GM23338 (cell line): ENCODE results near the gene CUEDC2. TPM values are rescaled to one million over a fixed set of nuclear protein-coding genes. Genes with fewer than 3 reads are reported as not detected.

Experiments used
- ATAC-seq: fragments of 200-7000 bp; cut with Tn5 transposase; 3 replicates; pipeline ENCODE4 v1.9.1; 2020
- DNase-seq: peaks from one replicate; pipeline ENCODE4 v3.0.0-alpha.2; 2015; ENCODE audit warnings: low spot score
- H2AFZ ChIP-seq: fragments of 200-600 bp; sonication (generic); 2 replicates; pipeline ENCODE4 v1.8.0; 2016; ENCODE audit warnings: antibody characterized with exemption, mild to moderate bottlenecking, moderate library complexity
- H3F3A ChIP-seq: fragments of 200-600 bp; sonication (generic); replicated peaks from 2 replicates; pipeline ENCODE4 v1.8.0; 2017; ENCODE audit warnings: antibody characterized with exemption, mixed run types, low read depth
- H3K27ac ChIP-seq: fragments of 200-600 bp; sonication (generic); 2 replicates; pipeline ENCODE4 v1.6.1; 2016; ENCODE audit warnings: low read depth
- H3K27me3 ChIP-seq: fragments of 200-600 bp; sonication (generic); 2 replicates; pipeline ENCODE4 v1.8.0; 2016; ENCODE audit warnings: mild to moderate bottlenecking, mixed run types, moderate library complexity; ENCODE audit not compliant: insufficient read depth
- H3K36me3 ChIP-seq: fragments of 200-600 bp; sonication (generic); 2 replicates; pipeline ENCODE4 v1.8.0; 2016; ENCODE audit warnings: mild to moderate bottlenecking; ENCODE audit not compliant: insufficient read depth
- H3K4me1 ChIP-seq: fragments of 200-600 bp; sonication (generic); 2 replicates; pipeline ENCODE4 v1.8.0; 2016; ENCODE audit warnings: mild to moderate bottlenecking, moderate library complexity; ENCODE audit not compliant: insufficient read depth
- H3K4me2 ChIP-seq: fragments of 200-600 bp; sonication (generic); 2 replicates; pipeline ENCODE4 v1.7.1; 2017; ENCODE audit warnings: mixed run types
- H3K4me3 ChIP-seq: fragments of 200-600 bp; sonication (generic); 2 replicates; pipeline ENCODE4 v1.6.1; 2016; ENCODE audit warnings: mixed run types
- H3K79me2 ChIP-seq: fragments of 200-600 bp; sonication (generic); replicated peaks from 2 replicates; pipeline ENCODE4 v1.8.0; 2017; ENCODE audit warnings: mild to moderate bottlenecking; ENCODE audit not compliant: insufficient read depth
- H3K9me2 ChIP-seq: fragments of 200-600 bp; sonication (generic); 2 replicates; pipeline ENCODE4 v1.8.0; 2017; ENCODE audit not compliant: insufficient read depth
- H4K20me1 ChIP-seq: fragments of 200-600 bp; sonication (generic); replicated peaks from 2 replicates; pipeline ENCODE4 v1.8.0; 2017; ENCODE audit warnings: mild to moderate bottlenecking; ENCODE audit not compliant: insufficient read depth
- H3K27ac Mint-ChIP-seq: 2 replicates; pipeline ENCODE4 v1.8.0; 2020; ENCODE audit warnings: inconsistent platforms, mild to moderate bottlenecking, moderate library complexity, mixed read lengths
- H3K27me3 Mint-ChIP-seq: 3 replicates; pipeline ENCODE4 v1.8.0; 2022; ENCODE audit warnings: low read depth, mild to moderate bottlenecking, moderate library complexity, mixed read lengths, inconsistent platforms; ENCODE audit not compliant: insufficient read depth, poor library complexity
- H3K36me3 Mint-ChIP-seq: 3 replicates; pipeline ENCODE4 v1.8.0; 2021; ENCODE audit warnings: low read depth, mild to moderate bottlenecking, inconsistent platforms, moderate library complexity, mixed read lengths
- H3K4me1 Mint-ChIP-seq: 3 replicates; pipeline ENCODE4 v1.8.0; 2020; ENCODE audit warnings: mild to moderate bottlenecking, inconsistent platforms, mixed read lengths
- H3K4me3 Mint-ChIP-seq: 3 replicates; pipeline ENCODE4 v1.8.0; 2021; ENCODE audit warnings: moderate library complexity, mild to moderate bottlenecking, inconsistent platforms, mixed read lengths
- H3K9me3 Mint-ChIP-seq: 3 replicates; pipeline ENCODE4 v1.8.0; 2020; ENCODE audit warnings: moderate library complexity, mild to moderate bottlenecking, inconsistent platforms, mixed read lengths
- CTCF ChIP-seq, 2 experiments: fragments of 200-600 bp in 1 of 2; sonication (generic) in 1 of 2; conservative IDR thresholded peaks; 2 replicates each; pipeline versions ENCODE4 v1.5.1 to v1.6.1; 2016 to 2017; ENCODE audit warnings: antibody characterized with exemption in 2 of 2, low read depth in 2 of 2, mild to moderate bottlenecking in 2 of 2, moderate library complexity in 1 of 2
- EZH2phosphoT487 ChIP-seq: fragments of 200-600 bp; sonication (generic); IDR thresholded peaks from one replicate; pipeline ENCODE4 v1.8.1; 2018; ENCODE audit warnings: antibody characterized with exemption; ENCODE audit not compliant: unreplicated experiment
- POLR2AphosphoS5 ChIP-seq: IDR thresholded peaks from 2 replicates; pipeline ENCODE4 v1.6.1; 2016; ENCODE audit warnings: antibody characterized with exemption, low read depth
- ZNF331 ChIP-seq: fragments of 250-450 bp; sonication (Bioruptor Pico); IDR thresholded peaks from 2 replicates; pipeline ENCODE4 v1.5.0; 2020; ENCODE audit warnings: low read depth, mild to moderate bottlenecking, moderate library complexity
- ZNF462 ChIP-seq: fragments of 250-450 bp; sonication (Bioruptor Pico); IDR thresholded peaks from 2 replicates; pipeline ENCODE4 v1.5.0; 2020; ENCODE audit warnings: mild to moderate bottlenecking, moderate library complexity
- polyA plus RNA-seq: library from polyadenylated mRNA; unstranded; fragments of >200 nt; fragmentation: Nextera tagmentation; extraction: Ambion mirVana; gene quantifications from 2 replicates; pipeline ENCODE4 v1.2.1, GENCODE V29; 2016
- total RNA-seq: library from RNA; depleted of rRNA; stranded (reverse); fragments of >200 nt; shearing (Covaris generic); gene quantifications from 2 replicates; pipeline ENCODE4 v1.2.3, GENCODE V29; 2014

Gene CUEDC2
- total and polyA plus RNA-seq, 2 experiments from 2014 or later: 39.2 to 47.3 TPM

- TF ChIP-seq ZNF462: no peak
- TF ChIP-seq EZH2phosphoT487: no peak
Observed at GRCh38 chr10:102402512-102402896, 29.9 kb downstream of the CUEDC2 start (continued).

GRCh38 chr10:102401735-102402511, 30.5 kb downstream of the CUEDC2 start:
- H3K9me2 ChIP-seq: no peaks in the 10 kb centered on the region
- no peak for ATAC-seq
- no peaks in the 10 kb centered on the region for H3K9me3 Mint-ChIP-seq
- no peak overlapping the region for H3K4me2 ChIP-seq
- no peak for TF ChIP-seq ZNF331 (CRISPR knock-in tag)
- TF ChIP-seq EZH2phosphoT487: no peak
- no peak for TF ChIP-seq CTCF (conservative IDR thresholded peaks at IDR 0.05; ENCODE audit: low read depth in 2 of 2)
- TF ChIP-seq POLR2AphosphoS5: no peak
- no peak overlapping the region for H2AFZ ChIP-seq
- H3K36me3 Mint-ChIP-seq: no peaks in the 10 kb centered on the region; the same call in 2 of the 3 replicates
- no peak overlapping the region for H3K27ac ChIP-seq
- 0 out of 2 replicates have a peak, but pooled peaks cover 3% of the 10 kb centered on the region for H3K4me1 ChIP-seq
- H3K27me3 Mint-ChIP-seq: peaks cover 23% of the 10 kb centered on the region
- no peaks in the 10 kb centered on the region for H3K27me3 ChIP-seq
- no peak overlapping the region for H3K27ac Mint-ChIP-seq
- H3K4me1 Mint-ChIP-seq: peaks cover 7% of the 10 kb centered on the region; the same call in 2 of the 3 replicates
- H3K36me3 ChIP-seq: no peaks in the 10 kb centered on the region
- no peak overlapping the region for H3K4me3 ChIP-seq
- H3F3A ChIP-seq: 0 out of 2 replicates have a peak, but pooled peaks cover 9% of the 10 kb centered on the region
- DNase-seq: no peak
- no peaks in the 10 kb centered on the region for H3K79me2 ChIP-seq
- H3K4me3 Mint-ChIP-seq: no peak overlapping the region
- H4K20me1 ChIP-seq: no peaks in the 10 kb centered on the region
